Heart left ventricle (tissue), 13 donors: ENCODE measurements around the gene ASXL1.

Experiments
- POLR2A ChIP-seq, 2 donors: fragments of 450-650 bp; IDR thresholded peaks; one replicate each; pipeline ENCODE4 v1.6.1; 2017; ENCODE audit warnings: antibody characterized with exemption in 2 of 2, mild to moderate bottlenecking in 2 of 2, moderate library complexity in 2 of 2
- TF ChIP-seq, protein P1 (sequence below), 12 donors: fragments of 200-600 bp; sonication (generic) in 4 of 12; IDR thresholded peaks; one replicate each; pipeline versions ENCODE4 v1.5.0 to v1.8.0; 2018 to 2022; ENCODE audit warnings: antibody characterized with exemption in 12 of 12, mild to moderate bottlenecking in 5 of 12
- donor health status: ischemic (EF 13 %, LVEDD 7.1; RV severe dilation, severe dysfunction).
- donor health status: DM: no; HTN: yes; CAD: no.
- donor health status: DM: no; HTN: no; CAD: no.
- donor health status: ischemic (EF 25% LVEDD 6.9; RV normal size, moderate dysfunction).
- donor health status: ischemic (EF 25% LVEDD 5.7; RV mildly dilated, moderate dysfunction).
- donor health status: ischemic (EF 35%, LVEDD 5.7; RV mildly dilated, moderate dysfunction).
- donor health status: nonischemic (EF 11% LVEDD 7.7; RV severe dilation, severe dysfunction).
- donor health status: DM: yes; HTN: yes; CAD: no.
- donor health status: PGD.
- donor health status: ischemic (EF 29% LVEDD 5.4; RV normal size, mild dysfunction).
- donor health status: nonischemic (EF 23%, LVEDD 6.1; RV moderate dilation, normal function).

DNA sequence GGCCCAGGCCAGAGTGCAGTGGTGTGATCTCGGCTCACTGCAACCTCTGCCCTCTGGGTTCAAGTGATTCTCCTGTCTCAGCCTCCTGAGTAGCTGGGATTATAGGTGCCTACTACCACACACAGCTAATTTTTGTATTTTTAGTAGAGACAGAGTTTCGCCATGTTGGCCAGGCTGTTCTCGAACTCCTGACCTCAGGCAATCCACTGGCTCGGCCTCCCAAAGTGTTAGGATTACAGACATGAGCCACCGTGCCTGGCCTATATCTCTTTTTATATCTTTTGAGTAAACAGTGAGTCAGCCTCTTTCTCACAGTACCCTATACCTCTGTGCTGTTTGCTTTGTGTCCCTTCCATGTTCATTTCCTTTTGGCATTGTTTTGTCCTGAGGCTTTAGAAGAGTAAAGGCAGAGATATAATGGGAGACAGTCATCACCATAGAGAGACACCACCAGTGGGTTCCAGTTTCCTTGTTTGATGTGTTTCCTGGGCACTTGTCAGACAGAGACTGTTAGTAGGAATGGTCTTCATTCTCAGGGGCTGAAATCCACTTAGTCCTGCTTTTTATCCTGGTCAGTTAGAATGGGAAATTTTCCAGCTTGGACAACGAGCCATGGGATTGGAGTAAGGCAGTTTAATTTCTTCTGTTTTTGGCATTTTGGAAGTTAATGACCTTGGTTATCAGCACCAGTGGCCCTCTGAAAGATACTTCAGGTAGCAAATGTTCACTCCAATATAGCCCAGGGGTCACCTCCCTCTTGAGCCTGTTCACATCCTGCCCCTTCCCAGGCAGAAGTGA lies 32.2 kb upstream of the ASXL1 start:
- TF ChIP-seq, protein P1, sequence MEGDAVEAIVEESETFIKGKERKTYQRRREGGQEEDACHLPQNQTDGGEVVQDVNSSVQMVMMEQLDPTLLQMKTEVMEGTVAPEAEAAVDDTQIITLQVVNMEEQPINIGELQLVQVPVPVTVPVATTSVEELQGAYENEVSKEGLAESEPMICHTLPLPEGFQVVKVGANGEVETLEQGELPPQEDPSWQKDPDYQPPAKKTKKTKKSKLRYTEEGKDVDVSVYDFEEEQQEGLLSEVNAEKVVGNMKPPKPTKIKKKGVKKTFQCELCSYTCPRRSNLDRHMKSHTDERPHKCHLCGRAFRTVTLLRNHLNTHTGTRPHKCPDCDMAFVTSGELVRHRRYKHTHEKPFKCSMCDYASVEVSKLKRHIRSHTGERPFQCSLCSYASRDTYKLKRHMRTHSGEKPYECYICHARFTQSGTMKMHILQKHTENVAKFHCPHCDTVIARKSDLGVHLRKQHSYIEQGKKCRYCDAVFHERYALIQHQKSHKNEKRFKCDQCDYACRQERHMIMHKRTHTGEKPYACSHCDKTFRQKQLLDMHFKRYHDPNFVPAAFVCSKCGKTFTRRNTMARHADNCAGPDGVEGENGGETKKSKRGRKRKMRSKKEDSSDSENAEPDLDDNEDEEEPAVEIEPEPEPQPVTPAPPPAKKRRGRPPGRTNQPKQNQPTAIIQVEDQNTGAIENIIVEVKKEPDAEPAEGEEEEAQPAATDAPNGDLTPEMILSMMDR (IDR thresholded peaks at IDR 0.05): no peak
- TF ChIP-seq POLR2A (IDR thresholded peaks at IDR 0.05): no peak
